B cell (primary cell): ENCODE results near the gene LRCOL1. TPM values are rescaled to one million over a fixed set of nuclear protein-coding genes. Genes with fewer than 3 reads are reported as not detected.

Source experiments
- ATAC-seq: fragments of 200-7000 bp; cut with Tn5 transposase; one replicate; pipeline ENCODE4 v1.10.0; 2021; ENCODE audit warnings: low read depth, mild to moderate bottlenecking, moderate number of reproducible peaks, moderate library complexity
- CTCF ChIA-PET: fragments of 350-600 bp; sonication (Branson Sonifier 250); formaldehyde crosslinking; loops from one replicate; lab custom pipeline; 2021; ENCODE audit warnings: antibody characterized with exemption, inconsistent platforms; lab: Charles Lee
- POLR2A ChIA-PET: fragments of 350-600 bp; sonication (Branson Sonifier 250); formaldehyde crosslinking; loops from one replicate; lab custom pipeline; 2021; ENCODE audit warnings: antibody characterized with exemption; lab: Charles Lee
- DNase-seq: peaks from one replicate; pipeline ENCODE4 v3.0.0; 2013
- H2AFZ ChIP-seq: 2 replicates; pipeline ENCODE4 v1.6.1; 2012; ENCODE audit warnings: mild to moderate bottlenecking, low read depth, low read length; ENCODE audit not compliant: insufficient read depth, poor library complexity, severe bottlenecking
- H3K27ac ChIP-seq, 2 donors: 1 replicate in 1 of 2; 2 replicates in 1 of 2; pipeline ENCODE4 v1.5.1; 2012 to 2013; ENCODE audit warnings: low read length in 2 of 2, mild to moderate bottlenecking in 2 of 2, moderate library complexity in 1 of 2
- H3K27me3 ChIP-seq, 4 experiments: fragments of 200-600 bp in 1 of 4; sonication (generic) in 1 of 4; replicated peaks in 1 of 4; 1 replicate in 2 of 4; 2 replicates in 2 of 4; pipeline versions ENCODE4 v1.6.1 to v1.7.0; 2013 to 2016; ENCODE audit warnings: low read length in 3 of 4, mild to moderate bottlenecking in 2 of 4, mixed read lengths in 1 of 4, moderate library complexity in 1 of 4; ENCODE audit not compliant: insufficient read depth in 4 of 4, control insufficient read depth in 3 of 4; ENCODE audit errors: control extremely low read depth in 1 of 4
- H3K36me3 ChIP-seq, 2 experiments: replicated peaks in 1 of 2; 1 replicate in 1 of 2; 2 replicates in 1 of 2; pipeline versions ENCODE4 v1.6.1 to v1.7.1; 2013; ENCODE audit warnings: low read length in 1 of 2; ENCODE audit not compliant: insufficient read depth in 2 of 2, control insufficient read depth in 1 of 2; ENCODE audit errors: control extremely low read depth in 1 of 2, extremely low read depth in 1 of 2
- H3K4me1 ChIP-seq, 2 donors: fragments of 200-600 bp in 1 of 2; sonication (generic) in 1 of 2; 1 replicate in 1 of 2; 2 replicates in 1 of 2; pipeline versions ENCODE4 v1.5.1 to v1.6.1; 2013 to 2017; ENCODE audit warnings: low read length in 2 of 2; ENCODE audit not compliant: control insufficient read depth in 2 of 2, insufficient read depth in 2 of 2
- H3K4me2 ChIP-seq: replicated peaks from 2 replicates; pipeline ENCODE3; 2012; ENCODE audit warnings: mild to moderate bottlenecking, low read depth, low read length; ENCODE audit not compliant: poor library complexity, severe bottlenecking
- H3K4me3 ChIP-seq, 5 experiments: fragments of 200-600 bp in 1 of 5; sonication (generic) in 1 of 5; 1 replicate in 3 of 5; 2 replicates in 2 of 5; pipeline versions ENCODE4 v1.5.1 to v1.7.0; 2011 to 2016; ENCODE audit warnings: low read length in 4 of 5, mild to moderate bottlenecking in 4 of 5, low read depth in 2 of 5, control low read depth in 1 of 5, moderate library complexity in 1 of 5; ENCODE audit not compliant: insufficient read depth in 1 of 5; ENCODE audit errors: control extremely low read depth in 1 of 5, extremely low read depth in 1 of 5
- H3K79me2 ChIP-seq: fragments of 200-600 bp; sonication (generic); one replicate; pipeline ENCODE4 v1.6.0; 2016; ENCODE audit warnings: low read length; ENCODE audit not compliant: control insufficient read depth, insufficient read depth
- H3K9ac ChIP-seq: fragments of 200-600 bp; sonication (generic); 2 replicates; pipeline ENCODE4 v1.6.1; 2017; ENCODE audit warnings: mild to moderate bottlenecking, low read length, moderate library complexity
- H3K9me3 ChIP-seq, 3 donors: one replicate each; pipeline versions ENCODE4 v1.6.1 to v1.7.1; 2013; ENCODE audit warnings: low read length in 2 of 3; ENCODE audit not compliant: control insufficient read depth in 2 of 3, insufficient read depth in 1 of 3; ENCODE audit errors: control extremely low read depth in 1 of 3
- H4K20me1 ChIP-seq: 2 replicates; pipeline ENCODE4 v1.6.0; 2012; ENCODE audit warnings: mild to moderate bottlenecking, low read length; ENCODE audit not compliant: insufficient read depth, control insufficient read depth, poor library complexity, severe bottlenecking
- H3K27ac Mint-ChIP-seq: one replicate; pipeline ENCODE4 v1.8.0; 2021; ENCODE audit warnings: mixed read lengths
- H3K27me3 Mint-ChIP-seq: one replicate; pipeline ENCODE4 v1.8.0; 2021; ENCODE audit warnings: mixed read lengths
- H3K4me1 Mint-ChIP-seq: one replicate; pipeline ENCODE4 v1.8.0; 2021; ENCODE audit warnings: mixed read lengths
- H3K4me3 Mint-ChIP-seq: one replicate; pipeline ENCODE4 v1.8.0; 2021; ENCODE audit warnings: mixed read lengths
- H3K9me3 Mint-ChIP-seq: one replicate; pipeline ENCODE4 v1.8.0; 2022; ENCODE audit warnings: mixed read lengths; ENCODE audit not compliant: insufficient read depth
- CTCF ChIP-seq: fragments of 200-600 bp; IDR thresholded peaks from one replicate; pipeline ENCODE4 v1.8.0; 2022; ENCODE audit warnings: antibody characterized with exemption, mild to moderate bottlenecking
- EZH2 ChIP-seq: IDR thresholded peaks from 2 replicates; pipeline ENCODE4 v1.6.1; 2012; ENCODE audit warnings: borderline replicate concordance, low read depth, mild to moderate bottlenecking, moderate library complexity, low read length; ENCODE audit not compliant: insufficient read depth, poor library complexity, severe bottlenecking
- whole genome bisulfite sequencing: methylation state at CpG from one replicate; pipeline ENCODE4 v1.1.5; 2013; ENCODE audit warnings: missing lambda C conversion rate; ENCODE audit not compliant: insufficient coverage; 5-methylcytosine and 5-hydroxymethylcytosine counted together
- intact Hi-C: fragments of 100-400 bp; cut with micrococcal nuclease; formaldehyde crosslinking; loops from one replicate; pipeline ENCODE4 v1.10.0; 2022
- polyA plus RNA-seq: library from polyadenylated mRNA; depleted of rRNA; stranded (reverse); fragments of >200 nt; gene quantifications from 2 replicates; pipeline ENCODE4 v1.2.3, GENCODE V29; 2012
- total RNA-seq, 2 donors: library from RNA; stranded (reverse); fragments of 120-200 nt in 1 of 2; gene quantifications; 1 replicate in 1 of 2; 2 replicates in 1 of 2; pipeline versions ENCODE4 v1.2.3 to v1.2.4, GENCODE V29; 2013 to 2022

Gene LRCOL1
- total and polyA plus RNA-seq, 2 donors (not counting 1 experiment from before 2014, with no cell fraction given) = not detected

- Histone ChIP-seq H3K9me3 (no peaks in the 10 kb centered on the region), H3K4me3 (no peak overlapping the region), H3K9ac (no peak overlapping the region), H3K36me3 (peaks cover 3 to 16% of the 10 kb centered on the region in 2 experiments), H3K79me2 (no peaks in the 10 kb centered on the region), H3K4me2 (no peak overlapping the region), H2AFZ (no peak overlapping the region), H4K20me1 (no peaks in the 10 kb centered on the region), H3K4me1 (peaks cover 0 to 19% of the 10 kb centered on the region in 2 donors), H3K27ac (no peak overlapping the region), H3K27me3 (no peaks in the 10 kb centered on the region)
- ChIA-PET POLR2A (no interaction called here), CTCF (interaction anchor here (2.8 kb wide), 1 partner anchor 14 kb away, joined by 10 read pairs; no protein-coding TSS in a partner anchor)
- Mint-ChIP-seq H3K4me1 (peaks cover 19% of the 10 kb centered on the region), H3K4me3 (no peak overlapping the region), H3K9me3 (no peaks in the 10 kb centered on the region), H3K27ac (no peak overlapping the region), H3K27me3 (no peaks in the 10 kb centered on the region)
- DNase-seq (no peak), ATAC-seq (no peak)
- WGBS = 100% methylated on average over 3 of the region's 6 CpGs
- intact Hi-C loops = no loop called here
- no peak for TF ChIP-seq CTCF
- TF ChIP-seq EZH2 = no peak
These were observed 18.9 kb upstream of the LRCOL1 start for GRCh38 chr12:132629330-132629729.

DNA sequence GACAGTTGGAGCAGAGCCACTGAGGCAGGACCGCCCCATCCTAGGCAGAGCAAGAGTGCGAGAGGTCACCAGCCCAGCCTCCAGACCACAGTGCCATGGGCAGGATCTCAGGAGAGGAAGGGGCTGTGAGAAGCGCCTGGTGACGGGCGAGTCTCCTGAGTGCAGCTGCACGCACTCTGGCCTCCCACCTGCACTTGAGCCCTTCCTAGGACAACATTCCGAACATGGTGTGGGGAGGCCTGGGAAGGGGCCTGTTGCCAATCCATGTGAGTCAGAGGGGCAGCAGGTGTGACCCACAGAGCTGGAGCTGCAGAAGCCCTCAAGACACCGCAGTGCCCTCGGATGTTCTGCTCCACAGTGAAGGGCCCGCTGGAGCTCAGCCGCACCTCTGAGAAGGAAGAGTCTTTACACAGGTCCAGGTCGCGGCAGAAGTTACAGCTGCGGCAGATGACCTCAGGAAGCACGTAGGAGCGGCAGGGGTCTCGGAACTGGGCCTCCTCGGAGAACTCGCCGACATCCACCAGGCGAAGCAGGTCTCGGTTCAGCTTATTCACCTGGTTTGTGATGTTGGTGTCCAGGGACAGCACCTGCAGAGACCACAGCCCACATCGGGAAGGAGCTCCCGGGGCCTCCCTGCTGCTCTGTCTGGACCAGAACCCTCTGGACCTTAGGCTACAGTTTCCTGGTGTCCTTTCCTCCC is 15.5 kb upstream of the LRCOL1 start:
- H3K9me3 ChIP-seq = no peaks in the 10 kb centered on the region
- H2AFZ ChIP-seq = no peak overlapping the region
- Mint-ChIP-seq H3K9me3 (no peaks in the 10 kb centered on the region), H3K27me3 (no peaks in the 10 kb centered on the region), H3K4me1 (no peaks in the 10 kb centered on the region), H3K4me3 (no peak overlapping the region), H3K27ac (no peak overlapping the region)
- H3K27ac ChIP-seq = no peak overlapping the region
- no peaks in the 10 kb centered on the region for H3K27me3 ChIP-seq
- ATAC-seq = no peak
- no peaks in the 10 kb centered on the region for H3K4me1 ChIP-seq
- no peak for DNase-seq
- TF ChIP-seq CTCF (no peak), EZH2 (no peak)
- CTCF ChIA-PET = interaction anchor here (1.2 kb wide), 1 partner anchor 11 kb away, joined by 4 read pairs; no protein-coding TSS in a partner anchor
- H3K4me2 ChIP-seq = no peak overlapping the region
- intact Hi-C loops = no loop called here
- H3K9ac ChIP-seq = no peak overlapping the region
- no peaks in the 10 kb centered on the region for H4K20me1 ChIP-seq
- H3K36me3 ChIP-seq = peaks cover 0 to 3% of the 10 kb centered on the region in 2 experiments
- H3K4me3 ChIP-seq = no peak overlapping the region
- 97% methylated on average over 24 of the region's 24 CpGs for whole genome bisulfite sequencing
- no peaks in the 10 kb centered on the region for H3K79me2 ChIP-seq
- POLR2A ChIA-PET = no interaction called here
